ENCODE measurements around the gene IL18BP.

The IL18BP gene

GRCh38 chr11:72005347-72006260 is 6.9 kb downstream of the IL18BP start:
- no peaks in the 10 kb centered on the region for H3K9me3 ChIP-seq (ENCODE audit: insufficient read depth, low read depth, low read length)
- H3K4me3 ChIP-seq (ENCODE audit: low read length): no peak overlapping the region
- 94% methylated on average over 20 of the region's 20 CpGs for WGBS
- no peak overlapping the region for H3K9ac ChIP-seq (ENCODE audit: low read depth, low read length)
- no peaks in the 10 kb centered on the region for H3K27me3 ChIP-seq (ENCODE audit: insufficient read depth, low read length)
- H3K27ac ChIP-seq (ENCODE audit: low read depth, low read length): no peak overlapping the region
- no peaks in the 10 kb centered on the region for H3K4me1 ChIP-seq (ENCODE audit: insufficient read depth, low read length)
- H3K36me3 ChIP-seq (ENCODE audit: insufficient read depth, low read length): peaks cover 91% of the 10 kb centered on the region

GRCh38 chr11:72006309-72007088 is 7.8 kb downstream of the IL18BP start:
- 94% methylated on average over 8 of the region's 8 CpGs for WGBS
- no peaks in the 10 kb centered on the region for H3K4me1 ChIP-seq (ENCODE audit: insufficient read depth, low read length)

GRCh38 chr11:72007089-72007476 is 8.4 kb downstream of the IL18BP start:
- Histone ChIP-seq H3K27me3 (ENCODE audit: insufficient read depth, low read length) (no peaks in the 10 kb centered on the region), H3K27ac (ENCODE audit: low read depth, low read length) (no peak overlapping the region), H3K36me3 (ENCODE audit: insufficient read depth, low read length) (peaks cover 99% of the 10 kb centered on the region), H3K4me3 (ENCODE audit: low read length) (no peak overlapping the region), H3K9ac (ENCODE audit: low read depth, low read length) (no peak overlapping the region), H3K4me1 (ENCODE audit: insufficient read depth, low read length) (no peaks in the 10 kb centered on the region), H3K9me3 (ENCODE audit: insufficient read depth, low read depth, low read length) (no peaks in the 10 kb centered on the region)
- WGBS: 96% methylated on average over 15 of the region's 15 CpGs

More at GRCh38 chr11:72006309-72007088, 7.8 kb downstream of the IL18BP start:
- H3K27me3 ChIP-seq (ENCODE audit: insufficient read depth, low read length): no peaks in the 10 kb centered on the region
- H3K36me3 ChIP-seq (ENCODE audit: insufficient read depth, low read length): peaks cover 99% of the 10 kb centered on the region
- H3K9me3 ChIP-seq (ENCODE audit: insufficient read depth, low read depth, low read length): no peaks in the 10 kb centered on the region
- H3K9ac ChIP-seq (ENCODE audit: low read depth, low read length): no peak overlapping the region
- no peak overlapping the region for H3K4me3 ChIP-seq (ENCODE audit: low read length)
- no peak overlapping the region for H3K27ac ChIP-seq (ENCODE audit: low read depth, low read length)

- Histone ChIP-seq H3K4me1 (ENCODE audit: insufficient read depth, low read length) (no peaks in the 10 kb centered on the region), H3K27me3 (ENCODE audit: insufficient read depth, low read length) (no peaks in the 10 kb centered on the region), H3K27ac (ENCODE audit: low read depth, low read length) (no peak overlapping the region), H3K9ac (ENCODE audit: low read depth, low read length) (no peak overlapping the region), H3K36me3 (ENCODE audit: insufficient read depth, low read length) (peaks cover 99% of the 10 kb centered on the region), H3K4me3 (ENCODE audit: low read length) (no peak overlapping the region), H3K9me3 (ENCODE audit: insufficient read depth, low read depth, low read length) (no peaks in the 10 kb centered on the region)
- 93% methylated on average over 5 of the region's 5 CpGs for WGBS
Measured at GRCh38 chr11:72007587-72007986, 8.9 kb downstream of the IL18BP start.

- Histone ChIP-seq H3K9me3 (ENCODE audit: insufficient read depth, low read depth, low read length) (no peaks in the 10 kb centered on the region), H3K27ac (ENCODE audit: low read depth, low read length) (no peak overlapping the region), H3K4me1 (ENCODE audit: insufficient read depth, low read length) (no peaks in the 10 kb centered on the region), H3K27me3 (ENCODE audit: insufficient read depth, low read length) (no peaks in the 10 kb centered on the region), H3K4me3 (ENCODE audit: low read length) (no peak overlapping the region), H3K36me3 (ENCODE audit: insufficient read depth, low read length) (peaks cover 99% of the 10 kb centered on the region), H3K9ac (ENCODE audit: low read depth, low read length) (no peak overlapping the region)
- 96% methylated on average over 7 of the region's 7 CpGs for WGBS
Measured at GRCh38 chr11:72008728-72009127, 10.0 kb downstream of the IL18BP start.

GRCh38 chr11:72009156-72009555 is 10.4 kb downstream of the IL18BP start:
- Histone ChIP-seq H3K36me3 (ENCODE audit: insufficient read depth, low read length) (peaks cover 99% of the 10 kb centered on the region), H3K27me3 (ENCODE audit: insufficient read depth, low read length) (no peaks in the 10 kb centered on the region), H3K4me1 (ENCODE audit: insufficient read depth, low read length) (no peaks in the 10 kb centered on the region), H3K9ac (ENCODE audit: low read depth, low read length) (no peak overlapping the region), H3K9me3 (ENCODE audit: insufficient read depth, low read depth, low read length) (no peaks in the 10 kb centered on the region), H3K27ac (ENCODE audit: low read depth, low read length) (no peak overlapping the region), H3K4me3 (ENCODE audit: low read length) (no peak overlapping the region)
- WGBS: 94% methylated on average over 6 of the region's 6 CpGs

- H3K9me3 ChIP-seq (ENCODE audit: insufficient read depth, low read depth, low read length): no peaks in the 10 kb centered on the region
- H3K4me1 ChIP-seq (ENCODE audit: insufficient read depth, low read length): no peaks in the 10 kb centered on the region
- H3K9ac ChIP-seq (ENCODE audit: low read depth, low read length): no peak overlapping the region
- WGBS: 94% methylated on average over 10 of the region's 10 CpGs
- no peak overlapping the region for H3K27ac ChIP-seq (ENCODE audit: low read depth, low read length)
- no peak overlapping the region for H3K4me3 ChIP-seq (ENCODE audit: low read length)
- H3K36me3 ChIP-seq (ENCODE audit: insufficient read depth, low read length): peaks cover 99% of the 10 kb centered on the region
- no peaks in the 10 kb centered on the region for H3K27me3 ChIP-seq (ENCODE audit: insufficient read depth, low read length)
Measured at GRCh38 chr11:72010529-72011233, 12.0 kb downstream of the IL18BP start.

GRCh38 chr11:72012091-72012630 is 13.5 kb downstream of the IL18BP start:
- WGBS: 94% methylated on average over 5 of the region's 5 CpGs
- peaks cover 99% of the 10 kb centered on the region for H3K36me3 ChIP-seq (ENCODE audit: insufficient read depth, low read length)
- no peaks in the 10 kb centered on the region for H3K27me3 ChIP-seq (ENCODE audit: insufficient read depth, low read length)
- H3K9ac ChIP-seq (ENCODE audit: low read depth, low read length): no peak overlapping the region
- H3K4me3 ChIP-seq (ENCODE audit: low read length): no peak overlapping the region
- no peaks in the 10 kb centered on the region for H3K4me1 ChIP-seq (ENCODE audit: insufficient read depth, low read length)
- no peaks in the 10 kb centered on the region for H3K9me3 ChIP-seq (ENCODE audit: insufficient read depth, low read depth, low read length)
- H3K27ac ChIP-seq (ENCODE audit: low read depth, low read length): no peak overlapping the region

GRCh38 chr11:72012897-72013721 is 14.4 kb downstream of the IL18BP start:
- H3K4me3 ChIP-seq (ENCODE audit: low read length): no peak overlapping the region
- no peaks in the 10 kb centered on the region for H3K27me3 ChIP-seq (ENCODE audit: insufficient read depth, low read length)
- H3K27ac ChIP-seq (ENCODE audit: low read depth, low read length): no peak overlapping the region
- H3K4me1 ChIP-seq (ENCODE audit: insufficient read depth, low read length): no peaks in the 10 kb centered on the region
- H3K36me3 ChIP-seq (ENCODE audit: insufficient read depth, low read length): peaks cover 99% of the 10 kb centered on the region
- 93% methylated on average over 33 of the region's 33 CpGs for WGBS
- no peaks in the 10 kb centered on the region for H3K9me3 ChIP-seq (ENCODE audit: insufficient read depth, low read depth, low read length)
- no peak overlapping the region for H3K9ac ChIP-seq (ENCODE audit: low read depth, low read length)
